ENCODE results near the gene SCT. TPM values are rescaled to one million over a fixed set of nuclear protein-coding genes. Genes with fewer than 3 reads are reported as not detected.

SCT gene
- total RNA-seq, 1 experiment from 2014 or later = not detected

GRCh38 chr11:624705-625635 lies 2.0 kb downstream of the SCT start, which contains the start of gene CDHR5:
Gene CDHR5, minus strand, starts transcription at chr11:624955. Its CDS starts 53 bp downstream, at chr11:624902.
- TF ChIP-seq CTCF (conservative IDR thresholded peaks at IDR 0.05; ENCODE audit: low read depth, low read length) (no peak), EZH2 (IDR thresholded peaks at IDR 0.05; ENCODE audit: borderline replicate concordance, low read depth, low read length, poor library complexity, severe bottlenecking) (no peak)
- Histone ChIP-seq H3K27ac (ENCODE audit: low read depth, low read length, poor library complexity, severe bottlenecking) (no peak within 1 kb of the TSS), H3K4me3 (ENCODE audit: low read depth, low read length, poor library complexity, severe bottlenecking) (no peak within 1 kb of the TSS), H3K9me3 (ENCODE audit: low read depth, low read length, poor library complexity, severe bottlenecking) (no peaks in the 10 kb centered on the region), H3K27me3 (replicated peaks; ENCODE audit: insufficient read depth, low read depth, low read length, poor library complexity) (no peaks in the 10 kb centered on the region), H3K4me1 (ENCODE audit: insufficient read depth, low read length, poor library complexity, severe bottlenecking) (peaks cover 11% of the 10 kb centered on the region), H3K36me3 (ENCODE audit: insufficient read depth, low read length, poor library complexity, severe bottlenecking) (no peaks in the 10 kb centered on the region)
- BruUV-seq (replicated peaks) = no TSS peak
- intact Hi-C loops (cut with micrococcal nuclease; ENCODE audit: unreplicated experiment) = no loop called here
- no peak for DNase-seq (ENCODE audit: low spot score)
- POLR2A ChIA-PET (ENCODE audit: low non-redundant PET) = no interaction called here
- CTCF ChIA-PET = no interaction called here

- H3K27ac ChIP-seq (ENCODE audit: low read depth, low read length, poor library complexity, severe bottlenecking) = no peak overlapping the region
- H3K27me3 ChIP-seq (replicated peaks; ENCODE audit: insufficient read depth, low read depth, low read length, poor library complexity) = no peaks in the 10 kb centered on the region
- H3K4me3 ChIP-seq (ENCODE audit: low read depth, low read length, poor library complexity, severe bottlenecking) = no peak overlapping the region
- DNase-seq (ENCODE audit: low spot score) = no peak
- H3K36me3 ChIP-seq (ENCODE audit: insufficient read depth, low read length, poor library complexity, severe bottlenecking) = no peaks in the 10 kb centered on the region
- intact Hi-C loops (cut with micrococcal nuclease; ENCODE audit: unreplicated experiment) = no loop called here
- TF ChIP-seq CTCF (conservative IDR thresholded peaks at IDR 0.05; ENCODE audit: low read depth, low read length) = no peak
- no peak for TF ChIP-seq EZH2 (IDR thresholded peaks at IDR 0.05; ENCODE audit: borderline replicate concordance, low read depth, low read length, poor library complexity, severe bottlenecking)
- POLR2A ChIA-PET (ENCODE audit: low non-redundant PET) = no interaction called here
- BruUV-seq (replicated peaks) = no TSS peak
- peaks cover 10% of the 10 kb centered on the region for H3K4me1 ChIP-seq (ENCODE audit: insufficient read depth, low read length, poor library complexity, severe bottlenecking)
- CTCF ChIA-PET = no interaction called here
- no peaks in the 10 kb centered on the region for H3K9me3 ChIP-seq (ENCODE audit: low read depth, low read length, poor library complexity, severe bottlenecking)
Measured at GRCh38 chr11:623999-624704, 2.8 kb downstream of the SCT start.

GRCh38 chr11:623349-623869 lies 3.6 kb downstream of the SCT start:
- Histone ChIP-seq H3K9me3 (ENCODE audit: low read depth, low read length, poor library complexity, severe bottlenecking) (no peaks in the 10 kb centered on the region), H3K27ac (ENCODE audit: low read depth, low read length, poor library complexity, severe bottlenecking) (no peak overlapping the region), H3K4me3 (ENCODE audit: low read depth, low read length, poor library complexity, severe bottlenecking) (no peak overlapping the region), H3K27me3 (replicated peaks; ENCODE audit: insufficient read depth, low read depth, low read length, poor library complexity) (no peaks in the 10 kb centered on the region), H3K4me1 (ENCODE audit: insufficient read depth, low read length, poor library complexity, severe bottlenecking) (peaks cover 3% of the 10 kb centered on the region), H3K36me3 (ENCODE audit: insufficient read depth, low read length, poor library complexity, severe bottlenecking) (no peaks in the 10 kb centered on the region)
- no peak for TF ChIP-seq EZH2 (IDR thresholded peaks at IDR 0.05; ENCODE audit: borderline replicate concordance, low read depth, low read length, poor library complexity, severe bottlenecking)
- no peak for TF ChIP-seq CTCF (conservative IDR thresholded peaks at IDR 0.05; ENCODE audit: low read depth, low read length)
- no TSS peak for BruUV-seq (replicated peaks)
- intact Hi-C loops (cut with micrococcal nuclease; ENCODE audit: unreplicated experiment) = no loop called here
- ChIA-PET CTCF (no interaction called here), POLR2A (ENCODE audit: low non-redundant PET) (no interaction called here)
- DNase-seq (ENCODE audit: low spot score) = no peak
